GM12878 (cell line): Measurements from ENCODE around the gene SLC6A7. TPM values are rescaled to one million over a fixed set of nuclear protein-coding genes. Genes with fewer than 3 reads are reported as not detected.

Experiments used
- ATAC-seq: fragments of 200-7000 bp; cut with Tn5 transposase; 3 replicates; pipeline ENCODE4 v1.9.1; 2020; ENCODE audit warnings: mild to moderate bottlenecking, moderate library complexity
- BruUV-seq: library from RNA; stranded (reverse); fragments of 400-500 nt; replicated peaks from 2 replicates; lab custom pipeline; 2021; lab: Mats Ljungman, UMichigan
- CTCF ChIA-PET: fragments of 300-600 bp; sonication (Branson Sonifier 250); formaldehyde crosslinking; extraction: SDS; loops from one replicate; lab custom pipeline; 2021; ENCODE audit warnings: inconsistent platforms; lab: Yijun Ruan, JAX
- POLR2A ChIA-PET: fragments of 350-600 bp; formaldehyde crosslinking; extraction: SDS; loops from one replicate; lab custom pipeline; 2021; ENCODE audit warnings: inconsistent platforms; lab: Charles Lee
- RAD21 ChIA-PET: fragments of 300-600 bp; sonication (Branson Sonifier 250); formaldehyde crosslinking; loops from one replicate; lab custom pipeline; 2023; ENCODE audit warnings: antibody characterized with exemption; ENCODE audit not compliant: unreplicated experiment; lab: Charles Lee
- SMC1A ChIA-PET: fragments of 300-600 bp; sonication (Branson Sonifier 250); formaldehyde crosslinking; loops from one replicate; lab custom pipeline; 2023; ENCODE audit not compliant: unreplicated experiment, uncharacterized antibody; lab: Charles Lee
- DNase-seq: peaks from one replicate; pipeline ENCODE4 v3.0.0-alpha.2; 2011; ENCODE audit warnings: low read depth, low spot score
- FAIRE-seq: peaks from 3 replicates; lab custom pipeline; 2011; peaks lifted over from hg19 to GRCh38; lab: Jason Lieb, UNC
- H2AFZ ChIP-seq: 2 replicates; pipeline ENCODE4 v1.6.0; 2011; ENCODE audit warnings: low read depth, low read length, control low read depth; ENCODE audit not compliant: control insufficient read depth
- H3K27ac ChIP-seq: 2 replicates; pipeline ENCODE4 v1.5.1; 2011; ENCODE audit warnings: control low read depth; ENCODE audit not compliant: control insufficient read depth, insufficient read depth
- H3K27me3 ChIP-seq, 2 experiments: replicated peaks in 1 of 2; 2 replicates each; pipeline versions ENCODE4 v1.6.0 to v1.6.1; 2011; ENCODE audit warnings: low read length in 1 of 2; ENCODE audit not compliant: control insufficient read depth in 2 of 2, insufficient read depth in 2 of 2
- H3K36me3 ChIP-seq, 2 experiments: 2 replicates each; pipeline ENCODE4 v1.5.1; 2011; ENCODE audit warnings: low read length in 1 of 2; ENCODE audit not compliant: control insufficient read depth in 2 of 2, insufficient read depth in 2 of 2
- H3K4me1 ChIP-seq: 2 replicates; pipeline ENCODE4 v1.6.1; 2011; ENCODE audit warnings: mild to moderate bottlenecking, low read length, moderate library complexity, mixed read lengths; ENCODE audit not compliant: control insufficient read depth, insufficient read depth
- H3K4me2 ChIP-seq: 2 replicates; pipeline ENCODE4 v1.6.0; 2011; ENCODE audit warnings: control low read depth; ENCODE audit not compliant: control insufficient read depth, insufficient read depth
- H3K4me3 ChIP-seq: fragments of 200-600 bp; sonication (generic); 2 replicates; pipeline ENCODE4 v1.5.1; 2016
- H3K79me2 ChIP-seq: 2 replicates; pipeline ENCODE4 v1.6.0; 2011; ENCODE audit warnings: low read length; ENCODE audit not compliant: control insufficient read depth, insufficient read depth
- H3K9ac ChIP-seq: 2 replicates; pipeline ENCODE4 v1.8.0; 2011; ENCODE audit warnings: low read length, control low read depth, mixed read lengths; ENCODE audit not compliant: control insufficient read depth, insufficient read depth
- H3K9me3 ChIP-seq: replicated peaks from 3 replicates; pipeline ENCODE4 v1.5.1; 2011; ENCODE audit warnings: mild to moderate bottlenecking, low read length; ENCODE audit not compliant: control insufficient read depth, insufficient read depth
- H4K20me1 ChIP-seq: 2 replicates; pipeline ENCODE4 v1.6.0; 2011; ENCODE audit not compliant: control insufficient read depth, insufficient read depth
- BCL11A ChIP-seq: IDR thresholded peaks from 2 replicates; pipeline ENCODE4 v1.6.1; 2011; ENCODE audit warnings: low read depth, low read length
- BMI1 ChIP-seq: fragments of 450-650 bp; IDR thresholded peaks from 2 replicates; pipeline ENCODE4 v1.6.1; 2016; ENCODE audit warnings: mild to moderate bottlenecking, moderate library complexity, borderline replicate concordance
- CBX3 ChIP-seq: fragments of 200-600 bp; sonication (generic); IDR thresholded peaks from 2 replicates; pipeline ENCODE4 v1.6.1; 2016; ENCODE audit warnings: low read depth, borderline replicate concordance
- CBX5 ChIP-seq: sonication (generic); IDR thresholded peaks from 2 replicates; pipeline ENCODE4 v1.6.1; 2016; ENCODE audit warnings: low read depth, moderate library complexity, mild to moderate bottlenecking, inconsistent platforms
- EED ChIP-seq: sonication (generic); IDR thresholded peaks from 2 replicates; pipeline ENCODE4 v1.6.1; 2016; ENCODE audit warnings: antibody characterized with exemption, low read depth
- IRF4 ChIP-seq: IDR thresholded peaks from 2 replicates; pipeline ENCODE4 v1.6.1; 2011; ENCODE audit warnings: low read depth, low read length
- MEF2B ChIP-seq: fragments of 450-650 bp; IDR thresholded peaks from 2 replicates; pipeline ENCODE4 v1.6.1; 2018; ENCODE audit warnings: mild to moderate bottlenecking, moderate library complexity; ENCODE audit not compliant: partially characterized antibody, poor library complexity, severe bottlenecking
- MTA3 ChIP-seq: IDR thresholded peaks from 2 replicates; pipeline ENCODE4 v1.6.1; 2012; ENCODE audit warnings: low read length, inconsistent platforms, borderline replicate concordance
- NFYA ChIP-seq: IDR thresholded peaks from 2 replicates; pipeline ENCODE4 v1.6.1; 2011; ENCODE audit warnings: low read depth, mild to moderate bottlenecking, low read length, improper control_type of control experiment, borderline replicate concordance
- RELA ChIP-seq: fragments of 450-650 bp; IDR thresholded peaks from 2 replicates; pipeline ENCODE4 v1.8.0; 2014; ENCODE audit warnings: borderline replicate concordance; ENCODE audit not compliant: partially characterized antibody
- ZBTB11 ChIP-seq: fragments of 450-650 bp; formaldehyde crosslinking; IDR thresholded peaks from 2 replicates; pipeline ENCODE4 v1.5.0; 2022; ENCODE audit warnings: mild to moderate bottlenecking, missing genetic modification characterization
- WGBS: methylation state at CpG from one replicate; pipeline ENCODE4 v1.1.6; 2016; ENCODE audit warnings: low lambda C conversion rate; ENCODE audit not compliant: insufficient replicate concordance, insufficient coverage; ENCODE audit errors: missing lambda C conversion rate; 5-methylcytosine and 5-hydroxymethylcytosine counted together
- in situ Hi-C: fragments of 300-500 bp; cut with MboI; formaldehyde crosslinking; loops from 9 replicates; pipeline ENCODE4 v1.14.3; 2018; ENCODE audit warnings: mixed read lengths
- intact Hi-C: fragments of 100-400 bp; cut with micrococcal nuclease; formaldehyde crosslinking; loops from one replicate; pipeline ENCODE4 v1.14.2; 2022; ENCODE audit not compliant: unreplicated experiment
- polyA plus RNA-seq, 11 experiments: library from polyadenylated mRNA; depleted of rRNA in 4 of 11; unstranded in 6 of 11; stranded (reverse) in 5 of 11; fragments of >200 nt; fragmentation: Nextera tagmentation in 4 of 11; fragmentation: Illumina TruSeq in 1 of 11; extraction: Ambion mirVana in 4 of 11; extraction: Trizol in 1 of 11; gene quantifications; 1 replicate in 1 of 11; 2 replicates in 10 of 11; pipeline versions ENCODE4 v1.2.1 to v1.2.3, GENCODE V29; 2011 to 2016; ENCODE audit warnings: inconsistent platforms in 2 of 11, missing spikeins in 2 of 11, low read depth in 1 of 11
- total RNA-seq, 4 experiments: library from RNA; depleted of rRNA in 3 of 4; stranded (reverse); fragments of >200 nt in 3 of 4; fragmentation: Illumina TruSeq in 1 of 4; extraction: Trizol in 1 of 4; gene quantifications; 2 replicates each; pipeline versions ENCODE4 v1.2.1 to v1.2.3, GENCODE V29; 2013 to 2021

SLC6A7 gene
- total and polyA plus RNA-seq, 10 of the 15 experiments (the other 5 are each of a cell fraction or from before 2014, with no cell fraction given), result 0.01 to 0.15 (median 0.06) TPM; not detected in 7

GRCh38 chr5:150246429-150246828 is 56.6 kb downstream of the SLC6A7 start:
- ATAC-seq (no peak), DNase-seq (no peak), FAIRE-seq (no peak)
- Histone ChIP-seq H4K20me1 (no peaks in the 10 kb centered on the region), H3K36me3 (no peaks in the 10 kb centered on the region), H3K79me2 (no peaks in the 10 kb centered on the region), H3K4me1 (no peaks in the 10 kb centered on the region), H3K9ac (no peak overlapping the region), H3K27me3 (peaks cover 0 to 1% of the 10 kb centered on the region in 2 experiments; a peak in 2 of 4 replicates), H3K4me3 (no peak overlapping the region), H3K9me3 (no peaks in the 10 kb centered on the region), H3K4me2 (no peak overlapping the region), H2AFZ (no peak overlapping the region), H3K27ac (no peak overlapping the region)
- POLR2A ChIA-PET, result no interaction called here
- SMC1A ChIA-PET, result interaction anchor here (1.0 kb wide), 1 partner anchor 28 kb away, joined by 4 read pairs; no protein-coding TSS in a partner anchor
- RAD21 ChIA-PET, result interaction anchor here (0.6 kb wide), 1 partner anchor 430 kb away, joined by 4 read pairs; no protein-coding TSS in a partner anchor
- CTCF ChIA-PET, result interaction anchor here (0.6 to 1.0 kb wide), 3 partner anchors 31 to 118 kb away, joined by 3 read pairs; no protein-coding TSS in a partner anchor
- intact Hi-C loops (no loop called here), in situ Hi-C loops (no loop called here)
- no peak for TF ChIP-seq ZBTB11
- no peak for TF ChIP-seq NFYA
- TF ChIP-seq MEF2B, result no peak
- no peak for TF ChIP-seq BCL11A
- TF ChIP-seq CBX5, result no peak
- TF ChIP-seq MTA3, result no peak
- no peak for TF ChIP-seq EED
- TF ChIP-seq IRF4, result no peak
- TF ChIP-seq BMI1, result no peak
- TF ChIP-seq CBX3, result no peak
- TF ChIP-seq RELA, result no peak
- WGBS, result 46% methylated on average over 5 of the region's 5 CpGs
- no TSS peak for BruUV-seq
